ENCODE data around the gene TRIM2.
"Not testable (repeated sequence)": the region's sequence is repeated elsewhere in the genome, so short reads cannot be mapped to it uniquely, and the experiment has no call there.

Gene TRIM2

GRCh38 chr4:153191795-153192363 is 12.4 kb upstream of the TRIM2 start:
- no peak for DNase-seq

DNA sequence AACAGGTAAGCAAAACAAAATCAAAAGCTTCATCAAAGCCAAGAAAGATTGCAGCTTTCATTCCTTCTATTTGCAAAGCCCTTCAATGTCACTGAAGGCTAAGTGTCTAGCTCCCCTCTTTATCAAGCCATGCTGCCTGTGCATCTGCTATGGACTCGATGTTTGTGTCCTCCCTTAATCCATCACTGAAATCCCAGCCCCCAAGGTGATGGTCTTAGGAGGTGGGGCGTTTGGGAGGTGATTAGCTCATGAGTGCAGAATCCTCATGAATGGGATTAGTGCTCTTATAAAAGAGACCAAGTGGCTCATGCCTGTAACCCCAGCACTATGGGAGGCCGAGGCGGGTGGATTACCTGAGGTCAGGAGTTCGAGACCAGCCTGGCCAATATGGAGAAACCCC is 6.9 kb upstream of the TRIM2 start:
- no peak for DNase-seq

DNA sequence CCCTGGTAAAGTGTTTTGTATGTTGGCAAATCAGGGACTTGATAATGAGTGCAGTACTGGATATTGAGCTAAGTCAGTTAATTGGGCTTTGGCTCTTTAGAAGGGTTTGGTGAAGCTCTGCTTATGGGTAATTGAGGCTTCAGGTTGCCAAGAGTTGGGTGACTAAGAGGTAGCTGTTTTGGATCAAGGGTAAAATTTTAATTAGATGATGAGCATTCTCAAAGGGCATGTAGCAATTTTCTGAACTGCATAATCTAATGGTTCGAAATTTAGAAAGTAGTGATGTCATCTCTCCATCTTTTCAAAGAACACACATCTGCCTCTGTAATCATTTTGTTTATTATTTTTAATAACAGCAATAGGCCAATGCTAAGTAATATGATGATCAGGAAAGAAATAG is 5.5 kb upstream of the TRIM2 start:
- no peak for DNase-seq

GRCh38 chr4:153203746-153204145 is 497 bp upstream of the TRIM2 start:
- not testable (repeated sequence) for DNase-seq

- no peak for DNase-seq
Measured at GRCh38 chr4:153204728-153205648, 745 bp downstream of the TRIM2 start.

GRCh38 chr4:153205757-153206156 is 1.5 kb downstream of the TRIM2 start:
- DNase-seq = no peak

DNA sequence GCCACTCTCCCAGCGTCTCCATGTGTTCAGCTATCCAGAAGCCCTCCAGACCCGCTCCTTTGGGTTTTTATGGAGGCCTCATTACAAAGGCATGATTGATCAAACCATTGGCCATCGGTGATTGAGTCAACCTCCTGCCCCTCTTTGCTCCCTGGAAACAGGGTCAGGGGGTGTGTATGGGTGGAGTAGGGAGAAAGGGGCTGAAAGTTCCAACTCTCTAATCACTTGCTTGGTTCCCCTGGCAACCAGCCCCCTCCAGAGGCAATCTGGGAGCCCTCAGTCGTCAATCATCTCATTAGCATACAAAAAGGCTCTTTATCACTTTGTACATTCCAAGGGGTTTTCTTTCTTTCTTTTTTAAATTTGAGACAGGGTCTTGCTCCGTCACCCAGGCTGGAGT is 2.3 kb downstream of the TRIM2 start:
- DNase-seq = no peak

DNA sequence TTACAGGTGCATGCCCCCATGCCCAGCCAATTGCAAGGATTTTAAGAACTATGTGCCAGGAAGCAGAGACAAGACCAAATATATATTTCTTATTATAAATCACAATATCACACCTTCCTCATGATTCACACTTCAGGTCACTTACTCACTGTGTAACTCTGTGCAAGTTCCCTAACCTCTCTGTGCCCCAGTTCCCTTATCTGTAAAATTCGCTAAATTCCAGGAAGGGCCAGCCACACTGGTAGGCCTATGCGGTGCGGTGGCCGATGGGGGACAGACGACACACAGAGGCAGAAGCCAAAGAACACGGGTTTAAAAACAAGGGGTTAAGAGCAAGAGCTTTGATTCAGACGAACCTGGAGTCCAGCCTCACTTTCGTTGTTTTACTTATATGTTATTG is 2.8 kb downstream of the TRIM2 start:
- no peak for DNase-seq

- no peak for DNase-seq
Measured at GRCh38 chr4:153207567-153207966, 3.3 kb downstream of the TRIM2 start.

DNA sequence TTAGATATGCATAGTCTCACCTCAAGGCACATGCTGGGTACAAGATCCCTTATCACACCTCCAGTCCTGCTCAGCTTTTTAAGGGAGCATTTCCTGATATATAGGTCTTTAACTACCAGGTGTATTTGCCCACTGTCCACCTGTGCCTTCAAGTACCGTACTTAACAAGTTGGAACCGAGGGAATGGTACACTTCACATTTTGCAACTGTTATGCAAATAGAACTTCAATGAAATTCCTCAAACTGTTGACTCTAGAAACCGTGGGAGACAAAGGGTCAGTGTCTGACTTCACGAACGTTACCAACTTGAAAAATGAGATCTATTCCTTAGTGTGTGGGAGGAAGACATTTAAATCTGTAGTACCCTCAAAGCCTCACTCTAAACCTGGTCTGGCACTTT is 5.2 kb downstream of the TRIM2 start:
- DNase-seq = peak; percentile 43

- no peak for DNase-seq
Measured at GRCh38 chr4:153210727-153211126, 6.5 kb downstream of the TRIM2 start.

- DNase-seq = no peak
Measured at GRCh38 chr4:153211986-153212728, 7.9 kb downstream of the TRIM2 start.

GRCh38 chr4:153212736-153213135 is 8.5 kb downstream of the TRIM2 start:
- DNase-seq = no peak

- no peak for DNase-seq
Measured at GRCh38 chr4:153215921-153216320, 11.7 kb downstream of the TRIM2 start.

- no peak for DNase-seq
Measured at GRCh38 chr4:153216546-153216945, 12.3 kb downstream of the TRIM2 start.

- DNase-seq = no peak
Measured at GRCh38 chr4:153217440-153217839, 13.2 kb downstream of the TRIM2 start.

DNA sequence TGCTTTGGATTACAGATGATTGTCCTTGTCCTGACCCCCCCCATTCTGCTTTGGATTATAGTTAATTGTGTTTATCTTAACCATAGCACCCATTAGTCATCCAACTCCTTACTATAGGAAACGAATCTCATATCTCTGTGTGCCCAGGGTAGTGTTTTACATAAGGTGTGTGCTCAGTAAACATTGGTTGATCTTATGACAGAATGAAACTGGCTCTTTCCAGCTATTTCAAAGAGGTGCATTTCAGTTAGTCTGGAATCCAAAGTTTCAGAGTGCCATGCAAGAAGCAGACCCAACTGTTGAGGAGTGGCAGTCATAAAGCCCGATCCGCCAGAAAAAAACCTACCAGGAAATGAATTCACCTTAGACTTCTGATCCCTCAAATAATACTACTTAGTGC is 14.7 kb downstream of the TRIM2 start:
- DNase-seq = no peak

GRCh38 chr4:153220682-153221395 is 16.6 kb downstream of the TRIM2 start:
- no peak for DNase-seq

GRCh38 chr4:153221783-153222706 is 17.8 kb downstream of the TRIM2 start:
- DNase-seq = no peak

DNA sequence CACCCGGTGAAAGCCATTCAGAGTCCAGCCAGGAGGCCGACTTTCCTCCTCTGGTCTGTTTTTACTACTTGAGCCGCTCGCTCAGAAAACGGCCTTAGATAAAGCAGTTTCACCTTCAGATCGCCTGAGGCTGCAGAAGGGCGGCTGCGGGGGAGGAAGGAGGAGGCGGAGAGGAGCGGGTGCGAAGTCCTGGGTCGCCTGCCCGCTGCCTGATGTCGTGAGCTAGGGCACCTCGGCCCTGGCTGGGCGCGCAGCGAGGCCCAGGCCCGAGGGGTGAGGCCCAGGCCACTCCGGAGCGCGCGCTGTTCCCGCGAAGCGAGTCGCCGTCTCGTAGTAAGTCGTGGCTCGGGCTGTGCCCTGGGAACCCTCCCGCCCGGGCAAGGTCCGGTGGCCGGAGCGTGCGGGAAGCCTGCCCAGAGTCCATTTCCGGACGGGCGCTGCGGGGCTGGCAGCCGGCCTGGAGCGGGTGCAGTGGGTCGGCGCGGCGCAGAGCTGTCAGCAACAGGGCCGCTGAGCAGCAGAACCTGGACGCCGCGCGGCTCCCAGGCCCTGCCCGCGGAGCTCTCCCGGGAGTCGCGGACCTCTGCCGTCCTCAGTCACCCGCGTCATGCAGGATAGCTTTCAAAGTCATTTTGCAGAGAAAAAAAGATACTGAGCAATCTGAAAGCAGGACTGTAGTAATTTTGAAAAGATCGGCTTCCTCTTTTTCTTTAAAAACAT is 18.6 kb downstream of the TRIM2 start:
- no peak for DNase-seq

- DNase-seq = no peak
Measured at GRCh38 chr4:153223427-153223801, 19.2 kb downstream of the TRIM2 start.
